Measurements from ENCODE around the gene TNFSF8.

The TNFSF8 gene

GRCh38 chr9:114930056-114930812, at the start of gene TNFSF8:
Gene TNFSF8 (minus strand): TSS chr9:114930591. CDS start chr9:114930303, 288 bp downstream.
- peak; percentile 80 for DNase-seq

GRCh38 chr9:114973216-114973615, 42.8 kb upstream of the TNFSF8 start:
- DNase-seq: no peak

- no peak for DNase-seq
These were observed 42.2 kb upstream of the TNFSF8 start for GRCh38 chr9:114972510-114973136.

- no peak for DNase-seq
These were observed 38.9 kb upstream of the TNFSF8 start for GRCh38 chr9:114969269-114969668.

GRCh38 chr9:114968671-114969070, 38.3 kb upstream of the TNFSF8 start:
- no peak for DNase-seq

GRCh38 chr9:114965564-114965963, 35.2 kb upstream of the TNFSF8 start:
- no peak for DNase-seq

GRCh38 chr9:114962809-114963208, 32.4 kb upstream of the TNFSF8 start:
- DNase-seq: no peak

- DNase-seq: no peak
These were observed 29.9 kb upstream of the TNFSF8 start for GRCh38 chr9:114960276-114960675.

GRCh38 chr9:114958844-114959235, 28.4 kb upstream of the TNFSF8 start:
- DNase-seq: no peak

- DNase-seq: peak; percentile 59
These were observed 27.8 kb upstream of the TNFSF8 start for GRCh38 chr9:114958021-114958843.

- no peak for DNase-seq
These were observed 27.2 kb upstream of the TNFSF8 start for GRCh38 chr9:114957558-114957957.

- DNase-seq: no peak
These were observed 24.7 kb upstream of the TNFSF8 start for GRCh38 chr9:114954956-114955582.

- peak; percentile 18 for DNase-seq
These were observed 23.6 kb upstream of the TNFSF8 start for GRCh38 chr9:114953959-114954358.

- no peak for DNase-seq
These were observed 22.7 kb upstream of the TNFSF8 start for GRCh38 chr9:114953046-114953445.

- DNase-seq: no peak
These were observed 20.4 kb upstream of the TNFSF8 start for GRCh38 chr9:114950761-114951160.

GRCh38 chr9:114947058-114947457, 16.7 kb upstream of the TNFSF8 start:
- DNase-seq: no peak

- no peak for DNase-seq
These were observed 15.4 kb upstream of the TNFSF8 start for GRCh38 chr9:114945616-114946412.

GRCh38 chr9:114941376-114941775, 11.0 kb upstream of the TNFSF8 start:
- DNase-seq: no peak

- DNase-seq: no peak
These were observed 8.5 kb upstream of the TNFSF8 start for GRCh38 chr9:114938687-114939575.

GRCh38 chr9:114937516-114937915, 7.1 kb upstream of the TNFSF8 start:
- DNase-seq: no peak

- DNase-seq: no peak
These were observed 6.2 kb upstream of the TNFSF8 start for GRCh38 chr9:114936581-114936980.

Measured in stimulated activated CD4-positive, alpha-beta T cell treated with anti-CD3 and anti-CD28 coated beads, Interleukin-1b, Interleukin-23, amount 100 ng/mL, for 48 hours (primary cell).